ENCODE data around the gene SLIT3. TPM values are rescaled to one million over a fixed set of nuclear protein-coding genes. Genes with fewer than 3 reads are reported as not detected.

The SLIT3 gene
- total and polyA plus RNA-seq, 9 of the 15 experiments (the other 6 are each of a cell fraction or from before 2014, with no cell fraction given) = 0.01 to 0.04 TPM; not detected in 7

DNA sequence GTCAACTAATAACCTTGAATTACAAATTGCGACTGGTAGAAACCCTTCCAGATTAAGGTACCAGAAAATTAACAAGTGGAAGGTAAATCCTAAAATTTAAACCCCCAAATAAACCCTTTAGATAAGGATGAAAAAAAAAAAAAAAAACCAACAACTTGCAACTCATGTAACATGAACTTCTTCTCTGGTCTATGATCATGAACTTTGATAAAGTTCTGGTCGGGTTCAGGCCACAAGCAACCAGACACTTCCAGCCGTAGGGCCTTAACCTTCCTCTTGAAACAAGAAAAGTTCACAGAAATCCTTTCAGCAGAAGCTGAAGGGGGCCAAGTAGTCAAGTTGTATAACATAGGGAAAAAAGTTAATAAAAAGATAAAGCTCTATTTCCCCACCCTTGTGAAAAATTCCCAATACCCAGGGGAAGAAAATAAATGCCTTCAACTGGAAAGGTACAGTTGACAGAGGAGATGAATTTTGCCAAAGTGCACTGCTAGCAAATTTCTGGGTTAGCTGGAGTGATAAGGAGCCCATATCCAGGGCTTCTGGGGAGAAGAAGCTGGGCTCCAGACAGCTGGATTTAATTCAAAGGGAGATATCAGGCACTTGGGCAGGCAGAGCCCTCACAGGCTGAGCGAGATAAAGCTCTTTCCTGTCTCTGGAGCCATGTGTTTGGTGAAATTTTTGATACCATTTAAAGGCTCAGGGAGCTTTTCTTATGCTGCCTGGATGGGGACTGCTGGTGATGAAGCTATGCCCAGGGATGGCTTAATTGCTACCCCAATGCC lies 487.6 kb downstream of the SLIT3 start (continued):
- TF ChIP-seq, protein P1, sequence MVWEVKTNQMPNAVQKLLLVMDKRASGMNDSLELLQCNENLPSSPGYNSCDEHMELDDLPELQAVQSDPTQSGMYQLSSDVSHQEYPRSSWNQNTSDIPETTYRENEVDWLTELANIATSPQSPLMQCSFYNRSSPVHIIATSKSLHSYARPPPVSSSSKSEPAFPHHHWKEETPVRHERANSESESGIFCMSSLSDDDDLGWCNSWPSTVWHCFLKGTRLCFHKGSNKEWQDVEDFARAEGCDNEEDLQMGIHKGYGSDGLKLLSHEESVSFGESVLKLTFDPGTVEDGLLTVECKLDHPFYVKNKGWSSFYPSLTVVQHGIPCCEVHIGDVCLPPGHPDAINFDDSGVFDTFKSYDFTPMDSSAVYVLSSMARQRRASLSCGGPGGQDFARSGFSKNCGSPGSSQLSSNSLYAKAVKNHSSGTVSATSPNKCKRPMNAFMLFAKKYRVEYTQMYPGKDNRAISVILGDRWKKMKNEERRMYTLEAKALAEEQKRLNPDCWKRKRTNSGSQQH (CRISPR knock-in tag; IDR thresholded peaks at IDR 0.05) = no peak
- 0 out of 2 replicates have a peak, but pooled peaks have one; percentile 12 for TF ChIP-seq CREM (IDR thresholded peaks at IDR 0.05; ENCODE audit: low read depth)
- TF ChIP-seq, protein P2, sequence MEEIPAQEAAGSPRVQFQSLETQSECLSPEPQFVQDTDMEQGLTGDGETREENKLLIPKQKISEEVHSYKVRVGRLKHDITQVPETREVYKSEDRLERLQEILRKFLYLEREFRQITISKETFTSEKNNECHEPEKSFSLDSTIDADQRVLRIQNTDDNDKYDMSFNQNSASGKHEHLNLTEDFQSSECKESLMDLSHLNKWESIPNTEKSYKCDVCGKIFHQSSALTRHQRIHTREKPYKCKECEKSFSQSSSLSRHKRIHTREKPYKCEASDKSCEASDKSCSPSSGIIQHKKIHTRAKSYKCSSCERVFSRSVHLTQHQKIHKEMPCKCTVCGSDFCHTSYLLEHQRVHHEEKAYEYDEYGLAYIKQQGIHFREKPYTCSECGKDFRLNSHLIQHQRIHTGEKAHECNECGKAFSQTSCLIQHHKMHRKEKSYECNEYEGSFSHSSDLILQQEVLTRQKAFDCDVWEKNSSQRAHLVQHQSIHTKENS (CRISPR knock-in tag; IDR thresholded peaks at IDR 0.05) = no peak
- TF ChIP-seq ZNF316 (IDR thresholded peaks at IDR 0.05) = peak; percentile 75
- peak; percentile 91 for TF ChIP-seq STAT5A (IDR thresholded peaks at IDR 0.05; ENCODE audit: borderline replicate concordance, low read length)
- no peak for TF ChIP-seq FOXK1 (CRISPR knock-in tag; IDR thresholded peaks at IDR 0.05; ENCODE audit: borderline replicate concordance)
- peak; percentile 94 for TF ChIP-seq TCF3 (CRISPR knock-in tag; IDR thresholded peaks at IDR 0.05)
- no peak for TF ChIP-seq E2F3 (CRISPR knock-in tag; IDR thresholded peaks at IDR 0.05)
- TF ChIP-seq, protein P3, sequence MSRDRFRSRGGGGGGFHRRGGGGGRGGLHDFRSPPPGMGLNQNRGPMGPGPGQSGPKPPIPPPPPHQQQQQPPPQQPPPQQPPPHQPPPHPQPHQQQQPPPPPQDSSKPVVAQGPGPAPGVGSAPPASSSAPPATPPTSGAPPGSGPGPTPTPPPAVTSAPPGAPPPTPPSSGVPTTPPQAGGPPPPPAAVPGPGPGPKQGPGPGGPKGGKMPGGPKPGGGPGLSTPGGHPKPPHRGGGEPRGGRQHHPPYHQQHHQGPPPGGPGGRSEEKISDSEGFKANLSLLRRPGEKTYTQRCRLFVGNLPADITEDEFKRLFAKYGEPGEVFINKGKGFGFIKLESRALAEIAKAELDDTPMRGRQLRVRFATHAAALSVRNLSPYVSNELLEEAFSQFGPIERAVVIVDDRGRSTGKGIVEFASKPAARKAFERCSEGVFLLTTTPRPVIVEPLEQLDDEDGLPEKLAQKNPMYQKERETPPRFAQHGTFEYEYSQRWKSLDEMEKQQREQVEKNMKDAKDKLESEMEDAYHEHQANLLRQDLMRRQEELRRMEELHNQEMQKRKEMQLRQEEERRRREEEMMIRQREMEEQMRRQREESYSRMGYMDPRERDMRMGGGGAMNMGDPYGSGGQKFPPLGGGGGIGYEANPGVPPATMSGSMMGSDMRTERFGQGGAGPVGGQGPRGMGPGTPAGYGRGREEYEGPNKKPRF (IDR thresholded peaks at IDR 0.05; ENCODE audit: low read depth, low read length) = no peak
- no peak for TF ChIP-seq CHD2 (IDR thresholded peaks at IDR 0.05; ENCODE audit: low read depth, low read length)
- no peak for TF ChIP-seq ZNF197 (CRISPR knock-in tag; IDR thresholded peaks at IDR 0.05; ENCODE audit: low read depth)
- TF ChIP-seq, protein P4, sequence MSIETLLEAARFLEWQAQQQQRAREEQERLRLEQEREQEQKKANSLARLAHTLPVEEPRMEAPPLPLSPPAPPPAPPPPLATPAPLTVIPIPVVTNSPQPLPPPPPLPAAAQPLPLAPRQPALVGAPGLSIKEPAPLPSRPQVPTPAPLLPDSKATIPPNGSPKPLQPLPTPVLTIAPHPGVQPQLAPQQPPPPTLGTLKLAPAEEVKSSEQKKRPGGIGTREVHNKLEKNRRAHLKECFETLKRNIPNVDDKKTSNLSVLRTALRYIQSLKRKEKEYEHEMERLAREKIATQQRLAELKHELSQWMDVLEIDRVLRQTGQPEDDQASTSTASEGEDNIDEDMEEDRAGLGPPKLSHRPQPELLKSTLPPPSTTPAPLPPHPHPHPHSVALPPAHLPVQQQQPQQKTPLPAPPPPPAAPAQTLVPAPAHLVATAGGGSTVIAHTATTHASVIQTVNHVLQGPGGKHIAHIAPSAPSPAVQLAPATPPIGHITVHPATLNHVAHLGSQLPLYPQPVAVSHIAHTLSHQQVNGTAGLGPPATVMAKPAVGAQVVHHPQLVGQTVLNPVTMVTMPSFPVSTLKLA (conservative IDR thresholded peaks at IDR 0.05) = peak in 1 of 2 experiments; percentile 25; a peak in 1 of 4 replicates
- no peak for TF ChIP-seq TGIF2 (CRISPR knock-in tag; IDR thresholded peaks at IDR 0.05)
- no peak for TF ChIP-seq NR2C2 (CRISPR knock-in tag; IDR thresholded peaks at IDR 0.05)
- TF ChIP-seq NR2C2 (tag; IDR thresholded peaks at IDR 0.05) = peak; percentile 80
- TF ChIP-seq ARID1B (IDR thresholded peaks at IDR 0.05) = peak; percentile 95
